SK-N-SH treated with all-trans-retinoic acid at 6 μM for 48 hours (cell line): ENCODE data around the gene KRTAP10-10.

Experiments
- ATAC-seq: fragments of 200-7000 bp; cut with Tn5 transposase; 3 replicates; pipeline ENCODE4 v1.9.1; 2020; ENCODE audit warnings: mild to moderate bottlenecking, moderate library complexity
- ARNTL ChIP-seq: fragments of 450-650 bp; formaldehyde crosslinking; IDR thresholded peaks from 2 replicates; pipeline ENCODE4 v1.5.0; 2020; ENCODE audit warnings: low read depth, mild to moderate bottlenecking, moderate library complexity, borderline replicate concordance
- BACH2 ChIP-seq: fragments of 250-450 bp; sonication (Bioruptor Pico); IDR thresholded peaks from 2 replicates; pipeline ENCODE4 v1.9.0; 2021; ENCODE audit warnings: mild to moderate bottlenecking, borderline replicate concordance
- CSDC2 ChIP-seq: fragments of 250-450 bp; sonication (Bioruptor Pico); IDR thresholded peaks from 2 replicates; pipeline ENCODE4 v1.5.0; 2020; ENCODE audit warnings: mild to moderate bottlenecking, moderate library complexity
- ESRRG ChIP-seq: fragments of 250-450 bp; sonication (Bioruptor Pico); IDR thresholded peaks from 2 replicates; pipeline ENCODE4 v1.6.1; 2021; ENCODE audit warnings: mild to moderate bottlenecking
- GLIS3 ChIP-seq: fragments of 250-450 bp; sonication (Bioruptor Pico); IDR thresholded peaks from 2 replicates; pipeline ENCODE4 v1.5.0; 2020; ENCODE audit warnings: mild to moderate bottlenecking, moderate library complexity
- ISL1 ChIP-seq: fragments of 250-450 bp; sonication (Bioruptor Pico); IDR thresholded peaks from 2 replicates; pipeline ENCODE4 v2.1.2; 2022; ENCODE audit warnings: mild to moderate bottlenecking, moderate library complexity
- OSR1 ChIP-seq: fragments of 250-450 bp; sonication (Bioruptor Pico); IDR thresholded peaks from 2 replicates; pipeline ENCODE4 v1.8.0; 2022; ENCODE audit warnings: moderate library complexity, mild to moderate bottlenecking, inconsistent platforms
- PATZ1 ChIP-seq: fragments of 250-450 bp; sonication (Bioruptor Pico); IDR thresholded peaks from 2 replicates; pipeline ENCODE4 v1.8.0; 2020; ENCODE audit warnings: mild to moderate bottlenecking, moderate library complexity, borderline replicate concordance
- PPARA ChIP-seq: fragments of 250-450 bp; sonication (Bioruptor Pico); IDR thresholded peaks from 2 replicates; pipeline ENCODE4 v1.5.0; 2020; ENCODE audit warnings: mild to moderate bottlenecking, borderline replicate concordance
- RARB ChIP-seq: fragments of 250-450 bp; sonication (Bioruptor Pico); IDR thresholded peaks from 2 replicates; pipeline ENCODE4 v1.8.0; 2021; ENCODE audit warnings: mild to moderate bottlenecking, moderate library complexity
- SNAI2 ChIP-seq: fragments of 250-450 bp; sonication (Bioruptor Pico); IDR thresholded peaks from 2 replicates; pipeline ENCODE4 v1.5.0; 2020; ENCODE audit warnings: mild to moderate bottlenecking, moderate library complexity
- TCF4 ChIP-seq: fragments of 250-450 bp; sonication (Bioruptor Pico); IDR thresholded peaks from 2 replicates; pipeline ENCODE4 v1.8.0; 2021; ENCODE audit warnings: mild to moderate bottlenecking, moderate library complexity, borderline replicate concordance
- TOX ChIP-seq: fragments of 250-450 bp; sonication (Bioruptor Pico); IDR thresholded peaks from 2 replicates; pipeline ENCODE4 v1.8.0; 2021; ENCODE audit warnings: mild to moderate bottlenecking, moderate library complexity, borderline replicate concordance
- ZC3H10 ChIP-seq: fragments of 250-450 bp; sonication (Bioruptor Pico); IDR thresholded peaks from 2 replicates; pipeline ENCODE4 v1.5.1; 2021; ENCODE audit warnings: mild to moderate bottlenecking, moderate library complexity
- ZFP3 ChIP-seq: fragments of 250-450 bp; sonication (Bioruptor Pico); IDR thresholded peaks from 2 replicates; pipeline ENCODE4 v1.5.0; 2020; ENCODE audit warnings: mild to moderate bottlenecking, moderate library complexity
- ZFP30 ChIP-seq: fragments of 450-650 bp; formaldehyde crosslinking; IDR thresholded peaks from 2 replicates; pipeline ENCODE4 v1.5.0; 2022; ENCODE audit warnings: mild to moderate bottlenecking, moderate library complexity
- ZNF565 ChIP-seq: fragments of 450-650 bp; formaldehyde crosslinking; conservative IDR thresholded peaks from 2 replicates; pipeline ENCODE4 v1.5.0; 2020; ENCODE audit warnings: low read depth, mild to moderate bottlenecking, moderate library complexity
- ZNF70 ChIP-seq: fragments of 450-650 bp; formaldehyde crosslinking; IDR thresholded peaks from 2 replicates; pipeline ENCODE4 v1.5.0; 2020; ENCODE audit warnings: mild to moderate bottlenecking, moderate library complexity
- TF ChIP-seq, protein P1 (sequence below): fragments of 250-450 bp; sonication (Bioruptor Pico); IDR thresholded peaks from 2 replicates; pipeline ENCODE4 v1.5.0; 2020; ENCODE audit warnings: mild to moderate bottlenecking, moderate library complexity
- TF ChIP-seq, protein P2 (sequence below): fragments of 250-450 bp; sonication (Bioruptor Pico); IDR thresholded peaks from 2 replicates; pipeline ENCODE4 v1.5.1; 2021; ENCODE audit warnings: mild to moderate bottlenecking, moderate library complexity
- TF ChIP-seq, protein P3 (sequence below): fragments of 250-450 bp; sonication (Bioruptor Pico); IDR thresholded peaks from 2 replicates; pipeline ENCODE4 v1.8.0; 2021; ENCODE audit warnings: low read depth, mild to moderate bottlenecking, moderate library complexity, borderline replicate concordance

The KRTAP10-10 gene

GRCh38 chr21:44647222-44647552, 10.0 kb downstream of the KRTAP10-10 start:
- no peak; the same call in 2 of the 3 replicates for ATAC-seq
- TF ChIP-seq ESRRG (no peak), GLIS3 (CRISPR knock-in tag) (no peak), SNAI2 (no peak), ZNF565 (CRISPR knock-in tag) (no peak), TCF4 (no peak), PATZ1 (CRISPR knock-in tag) (no peak), ZFP30 (no peak), PPARA (no peak), ISL1 (no peak), RARB (CRISPR knock-in tag) (no peak), ARNTL (no peak)
- TF ChIP-seq, protein P1, sequence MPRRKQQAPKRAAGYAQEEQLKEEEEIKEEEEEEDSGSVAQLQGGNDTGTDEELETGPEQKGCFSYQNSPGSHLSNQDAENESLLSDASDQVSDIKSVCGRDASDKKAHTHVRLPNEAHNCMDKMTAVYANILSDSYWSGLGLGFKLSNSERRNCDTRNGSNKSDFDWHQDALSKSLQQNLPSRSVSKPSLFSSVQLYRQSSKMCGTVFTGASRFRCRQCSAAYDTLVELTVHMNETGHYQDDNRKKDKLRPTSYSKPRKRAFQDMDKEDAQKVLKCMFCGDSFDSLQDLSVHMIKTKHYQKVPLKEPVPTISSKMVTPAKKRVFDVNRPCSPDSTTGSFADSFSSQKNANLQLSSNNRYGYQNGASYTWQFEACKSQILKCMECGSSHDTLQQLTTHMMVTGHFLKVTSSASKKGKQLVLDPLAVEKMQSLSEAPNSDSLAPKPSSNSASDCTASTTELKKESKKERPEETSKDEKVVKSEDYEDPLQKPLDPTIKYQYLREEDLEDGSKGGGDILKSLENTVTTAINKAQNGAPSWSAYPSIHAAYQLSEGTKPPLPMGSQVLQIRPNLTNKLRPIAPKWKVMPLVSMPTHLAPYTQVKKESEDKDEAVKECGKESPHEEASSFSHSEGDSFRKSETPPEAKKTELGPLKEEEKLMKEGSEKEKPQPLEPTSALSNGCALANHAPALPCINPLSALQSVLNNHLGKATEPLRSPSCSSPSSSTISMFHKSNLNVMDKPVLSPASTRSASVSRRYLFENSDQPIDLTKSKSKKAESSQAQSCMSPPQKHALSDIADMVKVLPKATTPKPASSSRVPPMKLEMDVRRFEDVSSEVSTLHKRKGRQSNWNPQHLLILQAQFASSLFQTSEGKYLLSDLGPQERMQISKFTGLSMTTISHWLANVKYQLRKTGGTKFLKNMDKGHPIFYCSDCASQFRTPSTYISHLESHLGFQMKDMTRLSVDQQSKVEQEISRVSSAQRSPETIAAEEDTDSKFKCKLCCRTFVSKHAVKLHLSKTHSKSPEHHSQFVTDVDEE, result no peak
- TF ChIP-seq, protein P2, sequence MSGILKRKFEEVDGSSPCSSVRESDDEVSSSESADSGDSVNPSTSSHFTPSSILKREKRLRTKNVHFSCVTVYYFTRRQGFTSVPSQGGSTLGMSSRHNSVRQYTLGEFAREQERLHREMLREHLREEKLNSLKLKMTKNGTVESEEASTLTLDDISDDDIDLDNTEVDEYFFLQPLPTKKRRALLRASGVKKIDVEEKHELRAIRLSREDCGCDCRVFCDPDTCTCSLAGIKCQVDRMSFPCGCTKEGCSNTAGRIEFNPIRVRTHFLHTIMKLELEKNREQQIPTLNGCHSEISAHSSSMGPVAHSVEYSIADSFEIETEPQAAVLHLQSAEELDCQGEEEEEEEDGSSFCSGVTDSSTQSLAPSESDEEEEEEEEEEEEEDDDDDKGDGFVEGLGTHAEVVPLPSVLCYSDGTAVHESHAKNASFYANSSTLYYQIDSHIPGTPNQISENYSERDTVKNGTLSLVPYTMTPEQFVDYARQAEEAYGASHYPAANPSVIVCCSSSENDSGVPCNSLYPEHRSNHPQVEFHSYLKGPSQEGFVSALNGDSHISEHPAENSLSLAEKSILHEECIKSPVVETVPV (CRISPR knock-in tag), result no peak

DNA sequence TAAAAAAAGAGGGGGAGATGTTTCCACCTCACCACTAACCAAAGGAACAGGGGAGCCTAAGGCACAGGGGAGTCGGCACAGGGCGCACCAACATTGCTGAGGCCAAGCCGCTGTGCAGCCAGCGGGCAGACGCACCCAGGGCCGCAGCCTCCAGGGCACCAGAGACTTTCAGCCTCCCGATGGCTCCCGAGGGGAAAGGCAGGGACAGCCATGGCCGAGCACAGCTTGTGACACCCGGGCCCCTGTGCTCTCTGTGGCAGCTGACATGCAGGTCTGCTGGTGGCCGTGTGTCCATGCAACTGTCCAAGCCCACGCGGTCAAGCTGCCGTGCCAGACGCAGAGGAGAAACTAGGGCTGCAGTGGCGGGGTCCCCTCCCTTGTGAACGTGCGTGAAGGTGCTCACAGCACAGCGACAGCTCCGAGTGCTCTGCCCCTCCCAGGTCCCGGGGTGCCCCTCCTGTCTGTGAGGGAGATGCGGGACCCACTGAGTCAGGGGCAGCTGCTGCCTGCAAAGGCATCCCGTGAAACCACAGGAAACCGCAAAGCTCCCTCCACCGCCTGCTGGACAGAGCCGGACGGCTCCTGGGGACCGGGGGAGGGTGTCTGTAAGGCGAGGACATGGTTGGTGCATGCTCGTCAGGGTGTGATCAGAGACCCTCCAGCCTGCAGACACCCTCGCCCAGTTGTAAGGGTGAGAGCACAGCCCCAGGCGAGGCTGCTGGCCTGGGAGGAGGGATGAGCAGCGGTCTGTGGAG, 11.6 kb downstream of the KRTAP10-10 start:
- TF ChIP-seq TCF4 (no peak), BACH2 (no peak), ZFP30 (no peak), CSDC2 (CRISPR knock-in tag) (no peak), ZC3H10 (CRISPR knock-in tag) (no peak), OSR1 (CRISPR knock-in tag) (no peak), ZNF70 (no peak), GLIS3 (CRISPR knock-in tag) (no peak), ARNTL (no peak), ESRRG (no peak), ZFP3 (no peak), RARB (CRISPR knock-in tag) (no peak), TOX (CRISPR knock-in tag) (no peak), ZNF565 (CRISPR knock-in tag) (no peak), ISL1 (no peak)
- TF ChIP-seq, protein P1, result no peak
- TF ChIP-seq, protein P2 (CRISPR knock-in tag), result no peak
- TF ChIP-seq, protein P3, sequence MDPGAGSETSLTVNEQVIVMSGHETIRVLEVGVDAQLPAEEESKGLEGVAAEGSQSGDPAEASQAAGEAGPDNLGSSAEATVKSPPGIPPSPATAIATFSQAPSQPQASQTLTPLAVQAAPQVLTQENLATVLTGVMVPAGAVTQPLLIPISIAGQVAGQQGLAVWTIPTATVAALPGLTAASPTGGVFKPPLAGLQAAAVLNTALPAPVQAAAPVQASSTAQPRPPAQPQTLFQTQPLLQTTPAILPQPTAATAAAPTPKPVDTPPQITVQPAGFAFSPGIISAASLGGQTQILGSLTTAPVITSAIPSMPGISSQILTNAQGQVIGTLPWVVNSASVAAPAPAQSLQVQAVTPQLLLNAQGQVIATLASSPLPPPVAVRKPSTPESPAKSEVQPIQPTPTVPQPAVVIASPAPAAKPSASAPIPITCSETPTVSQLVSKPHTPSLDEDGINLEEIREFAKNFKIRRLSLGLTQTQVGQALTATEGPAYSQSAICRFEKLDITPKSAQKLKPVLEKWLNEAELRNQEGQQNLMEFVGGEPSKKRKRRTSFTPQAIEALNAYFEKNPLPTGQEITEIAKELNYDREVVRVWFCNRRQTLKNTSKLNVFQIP (CRISPR knock-in tag), result no peak
- TF ChIP-seq, all 23 proteins: peak for 0
- no peak; the same call in 2 of the 3 replicates for ATAC-seq
